IMR-90 (cell line): ENCODE results near the gene POFUT2. TPM values are rescaled to one million over a fixed set of nuclear protein-coding genes. Genes with fewer than 3 reads are reported as not detected.

Source experiments
- ATAC-seq: fragments of 200-7000 bp; cut with Tn5 transposase; 2 replicates; pipeline ENCODE4 v1.9.1; 2020; ENCODE audit warnings: low read depth, mild to moderate bottlenecking, moderate library complexity
- BruUV-seq: library from RNA; stranded (reverse); fragments of 400-500 nt; replicated peaks from 2 replicates; lab custom pipeline; 2021; lab: Mats Ljungman, UMichigan
- CTCF ChIA-PET: fragments of 300-600 bp; formaldehyde crosslinking; extraction: SDS; loops from one replicate; lab custom pipeline; 2021; ENCODE audit warnings: antibody characterized with exemption; lab: Yijun Ruan, JAX
- POLR2A ChIA-PET: fragments of 300-600 bp; sonication (Branson Sonifier 250); formaldehyde crosslinking; loops from one replicate; lab custom pipeline; 2022; ENCODE audit warnings: antibody characterized with exemption; ENCODE audit not compliant: unreplicated experiment; lab: Charles Lee
- DNase-seq: peaks from one replicate; pipeline ENCODE4 v3.0.0; 2013
- H2AFZ ChIP-seq: replicated peaks from 2 replicates; pipeline ENCODE3; 2013; ENCODE audit warnings: low read length, mild to moderate bottlenecking; ENCODE audit not compliant: poor library complexity
- H2AK5ac ChIP-seq: 2 replicates; pipeline ENCODE4 v1.6.1; 2013; ENCODE audit warnings: low read depth, low read length, inconsistent platforms
- H2AK9ac ChIP-seq: replicated peaks from 2 replicates; pipeline ENCODE3; 2013; ENCODE audit warnings: mild to moderate bottlenecking, low read depth, low read length, moderate library complexity; ENCODE audit not compliant: poor library complexity
- H2BK120ac ChIP-seq: 2 replicates; pipeline ENCODE4 v1.6.1; 2013; ENCODE audit warnings: low read depth, low read length, inconsistent platforms
- H2BK15ac ChIP-seq: 3 replicates; pipeline ENCODE4 v1.6.1; 2013; ENCODE audit warnings: low read depth, low read length, inconsistent platforms
- H2BK20ac ChIP-seq: 2 replicates; pipeline ENCODE4 v1.6.1; 2013; ENCODE audit warnings: low read depth, mild to moderate bottlenecking, inconsistent platforms, low read length, moderate library complexity
- H2BK5ac ChIP-seq: 2 replicates; pipeline ENCODE4 v1.6.1; 2013; ENCODE audit warnings: mild to moderate bottlenecking, low read depth, low read length, inconsistent platforms; ENCODE audit not compliant: poor library complexity, severe bottlenecking
- H3K14ac ChIP-seq: replicated peaks from 2 replicates; pipeline ENCODE4 v1.6.1; 2013; ENCODE audit warnings: low read depth, low read length, inconsistent platforms
- H3K18ac ChIP-seq: 2 replicates; pipeline ENCODE4 v1.6.1; 2013; ENCODE audit warnings: low read depth, low read length, control low read depth
- H3K23ac ChIP-seq: 2 replicates; pipeline ENCODE4 v1.6.1; 2013; ENCODE audit warnings: low read depth, low read length, inconsistent platforms
- H3K27ac ChIP-seq: 2 replicates; pipeline ENCODE4 v1.5.1; 2013; ENCODE audit warnings: mild to moderate bottlenecking, control low read depth, low read length; ENCODE audit not compliant: insufficient read depth
- H3K27me3 ChIP-seq: 2 replicates; pipeline ENCODE4 v1.6.1; 2013; ENCODE audit warnings: low read length; ENCODE audit not compliant: control insufficient read depth, insufficient read depth
- H3K36me3 ChIP-seq: 2 replicates; pipeline ENCODE4 v1.6.1; 2013; ENCODE audit warnings: low read length, mixed read lengths; ENCODE audit not compliant: control insufficient read depth, insufficient read depth
- H3K4ac ChIP-seq: 2 replicates; pipeline ENCODE4 v1.6.1; 2013; ENCODE audit warnings: low read depth, low read length, inconsistent platforms
- H3K4me1 ChIP-seq: 2 replicates; pipeline ENCODE4 v1.6.1; 2013; ENCODE audit warnings: low read length, mixed read lengths; ENCODE audit not compliant: control insufficient read depth, insufficient read depth
- H3K4me2 ChIP-seq: 2 replicates; pipeline ENCODE4 v1.6.1; 2013; ENCODE audit warnings: low read depth, mild to moderate bottlenecking, control low read depth, low read length, moderate library complexity
- H3K4me3 ChIP-seq: 2 replicates; pipeline ENCODE4 v1.5.1; 2013; ENCODE audit warnings: low read depth, mild to moderate bottlenecking, control low read depth, low read length, moderate library complexity; ENCODE audit not compliant: insufficient read depth
- H3K56ac ChIP-seq: 2 replicates; pipeline ENCODE4 v1.6.1; 2013; ENCODE audit warnings: low read length, inconsistent platforms; ENCODE audit not compliant: insufficient read depth; ENCODE audit errors: extremely low read depth
- H3K79me1 ChIP-seq, 2 experiments: 2 replicates each; pipeline ENCODE4 v1.6.1; 2013; ENCODE audit warnings: low read length in 2 of 2, inconsistent platforms in 1 of 2, low read depth in 1 of 2
- H3K9ac ChIP-seq: 2 replicates; pipeline ENCODE4 v1.6.1; 2013; ENCODE audit warnings: low read depth, low read length, control low read depth
- H3K9me1 ChIP-seq: 2 replicates; pipeline ENCODE4 v1.6.1; 2013; ENCODE audit warnings: low read length, inconsistent platforms; ENCODE audit not compliant: insufficient read depth
- H3K9me3 ChIP-seq: 2 replicates; pipeline ENCODE4 v1.6.1; 2013; ENCODE audit warnings: low read length; ENCODE audit not compliant: control insufficient read depth, insufficient read depth
- H4K20me1 ChIP-seq: 2 replicates; pipeline ENCODE4 v1.6.1; 2013; ENCODE audit warnings: low read length, inconsistent platforms; ENCODE audit not compliant: insufficient read depth
- H4K5ac ChIP-seq: 2 replicates; pipeline ENCODE4 v1.6.1; 2013; ENCODE audit warnings: mild to moderate bottlenecking, low read depth, low read length, control low read depth
- H4K8ac ChIP-seq, 2 experiments: 2 replicates each; pipeline ENCODE4 v1.6.1; 2013; ENCODE audit warnings: low read depth in 2 of 2, low read length in 2 of 2, control low read depth in 1 of 2, inconsistent platforms in 1 of 2
- H4K91ac ChIP-seq: 2 replicates; pipeline ENCODE4 v1.6.1; 2013; ENCODE audit warnings: low read depth, low read length, inconsistent platforms; ENCODE audit not compliant: insufficient read depth
- CEBPB ChIP-seq: IDR thresholded peaks from 2 replicates; pipeline ENCODE4 v1.6.1; 2012; ENCODE audit warnings: low read depth, low read length, improper control_type of control experiment
- RCOR1 ChIP-seq: IDR thresholded peaks from 2 replicates; pipeline ENCODE4 v1.6.1; 2012; ENCODE audit warnings: mild to moderate bottlenecking, low read length, improper control_type of control experiment; ENCODE audit not compliant: insufficient replicate concordance
- WGBS, 2 experiments: methylation state at CpG; one replicate each; pipeline versions ENCODE4 v1.1.5 to v1.1.7; 2013; ENCODE audit warnings: missing lambda C conversion rate in 2 of 2; ENCODE audit not compliant: insufficient read length in 1 of 2; ENCODE audit errors: extremely low coverage in 2 of 2; 5-methylcytosine and 5-hydroxymethylcytosine counted together
- dilution Hi-C: fragments of 300-500 bp; cut with HindIII; formaldehyde crosslinking; loops from one replicate; pipeline ENCODE4 v1.14.3; 2018; ENCODE audit warnings: low sequenced_read_pairs; ENCODE audit not compliant: unreplicated experiment
- in situ Hi-C: fragments of 300-500 bp; cut with MboI; formaldehyde crosslinking; loops from 3 replicates; pipeline ENCODE4 v1.14.3; 2019; ENCODE audit warnings: low sequenced_read_pairs, inconsistent platforms, mixed read lengths
- intact Hi-C: fragments of 100-400 bp; cut with micrococcal nuclease; formaldehyde crosslinking; loops from 2 replicates; pipeline ENCODE4 v1.10.0; 2022
- polyA plus RNA-seq, 3 experiments: library from polyadenylated mRNA; depleted of rRNA; stranded (reverse); fragments of >200 nt; gene quantifications; 2 replicates each; pipeline ENCODE4 v1.2.3, GENCODE V29; 2012; ENCODE audit warnings: low replicate concordance in 1 of 3
- total RNA-seq: library from RNA; depleted of rRNA; stranded (reverse); fragments of >200 nt; gene quantifications from 2 replicates; pipeline ENCODE4 v1.2.3, GENCODE V29; 2012

The POFUT2 gene
- total and polyA plus RNA-seq, 2 of the 4 experiments (the other 2 are of a cell fraction), result 18.8 to 59.3 TPM

DNA sequence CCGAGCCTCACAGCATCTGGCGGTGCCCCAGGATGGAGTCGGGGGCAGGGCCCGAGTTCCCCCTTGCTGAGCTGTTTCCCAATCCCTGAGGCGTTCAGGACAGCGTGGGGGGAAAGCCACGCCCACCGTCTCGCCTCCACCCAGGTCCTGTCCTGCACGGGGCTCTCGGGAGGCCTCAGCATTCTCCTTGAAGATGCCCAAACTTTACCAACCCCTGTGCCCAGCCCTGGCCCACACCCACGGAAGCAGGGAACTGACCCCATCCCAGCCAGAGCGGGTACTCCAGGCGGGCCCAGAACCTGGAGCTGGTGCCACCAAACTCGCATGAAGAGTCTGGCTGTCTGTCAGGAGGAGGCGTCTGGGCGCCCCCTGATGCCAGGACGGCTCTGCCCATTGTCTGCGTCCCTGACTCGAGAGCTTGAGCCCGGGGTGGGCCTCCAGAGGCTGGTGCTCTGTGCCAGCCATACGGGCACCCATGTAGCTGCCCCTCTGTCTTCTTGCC, 35.3 kb upstream of the POFUT2 start:
- POLR2A ChIA-PET, result no interaction called here
- Histone ChIP-seq H3K4me2 (no peak overlapping the region), H3K27ac (no peak overlapping the region)

More for the DNA sequence above, 35.3 kb upstream of the POFUT2 start:
- no peak overlapping the region for H3K4me3 ChIP-seq
- H3K9ac ChIP-seq, result no peak overlapping the region
- H4K91ac ChIP-seq, result peak overlapping the region; percentile 71; the same call in 1 of the 2 replicates
- H4K8ac ChIP-seq, result no peak overlapping the region; a peak in 1 of 4 replicates
- TF ChIP-seq RCOR1, result no peak
- TF ChIP-seq CEBPB, result peak; percentile 18; the same call in 1 of the 2 replicates
- H3K9me1 ChIP-seq, result peaks cover 14% of the 10 kb centered on the region
- intact Hi-C loops, result no loop called here
- no peaks in the 10 kb centered on the region for H3K36me3 ChIP-seq
- H3K9me3 ChIP-seq, result no peaks in the 10 kb centered on the region
- WGBS, 2 experiments, result 78% methylated on average over 13 of the region's 22 CpGs; no CpG with 5 or more reads in 1 of the 2 experiments
- H3K18ac ChIP-seq, result no peak overlapping the region
- H3K56ac ChIP-seq, result no peak overlapping the region
- H2BK20ac ChIP-seq, result no peak overlapping the region
- H2AK9ac ChIP-seq, result no peak overlapping the region
- no peaks in the 10 kb centered on the region; the same call in 1 of the 2 replicates for H4K20me1 ChIP-seq
- peaks cover 0 to 7% of the 10 kb centered on the region in 2 experiments; a peak in 2 of 4 replicates for H3K79me1 ChIP-seq
- in situ Hi-C loops, result loop anchor here (10.0 kb wide), 1 partner anchor 62 kb away; no protein-coding TSS in a partner anchor
- no peak overlapping the region for H2BK5ac ChIP-seq
- H3K23ac ChIP-seq, result no peak overlapping the region
- no peak overlapping the region for H3K14ac ChIP-seq
- H3K4me1 ChIP-seq, result peaks cover 45% of the 10 kb centered on the region
- ATAC-seq (no peak), DNase-seq (no peak)
- H4K5ac ChIP-seq, result no peak overlapping the region
- no peaks in the 10 kb centered on the region for H3K27me3 ChIP-seq
- H2BK120ac ChIP-seq, result peak overlapping the region; percentile 62; the same call in 1 of the 2 replicates
- H2AK5ac ChIP-seq, result peak overlapping the region; percentile 47
- no TSS peak for BruUV-seq
- H2AFZ ChIP-seq, result peak overlapping the region; percentile 52
- no peak overlapping the region for H2BK15ac ChIP-seq
- H3K4ac ChIP-seq, result peak overlapping the region; percentile 29; the same call in 1 of the 2 replicates
- dilution Hi-C loops, result no loop called here
- CTCF ChIA-PET, result interaction anchor here (1.4 kb wide), 1 partner anchor 14 kb away, joined by 5 read pairs; no protein-coding TSS in a partner anchor
